ENCODE measurements around the gene DHX35.

DHX35 gene

DNA sequence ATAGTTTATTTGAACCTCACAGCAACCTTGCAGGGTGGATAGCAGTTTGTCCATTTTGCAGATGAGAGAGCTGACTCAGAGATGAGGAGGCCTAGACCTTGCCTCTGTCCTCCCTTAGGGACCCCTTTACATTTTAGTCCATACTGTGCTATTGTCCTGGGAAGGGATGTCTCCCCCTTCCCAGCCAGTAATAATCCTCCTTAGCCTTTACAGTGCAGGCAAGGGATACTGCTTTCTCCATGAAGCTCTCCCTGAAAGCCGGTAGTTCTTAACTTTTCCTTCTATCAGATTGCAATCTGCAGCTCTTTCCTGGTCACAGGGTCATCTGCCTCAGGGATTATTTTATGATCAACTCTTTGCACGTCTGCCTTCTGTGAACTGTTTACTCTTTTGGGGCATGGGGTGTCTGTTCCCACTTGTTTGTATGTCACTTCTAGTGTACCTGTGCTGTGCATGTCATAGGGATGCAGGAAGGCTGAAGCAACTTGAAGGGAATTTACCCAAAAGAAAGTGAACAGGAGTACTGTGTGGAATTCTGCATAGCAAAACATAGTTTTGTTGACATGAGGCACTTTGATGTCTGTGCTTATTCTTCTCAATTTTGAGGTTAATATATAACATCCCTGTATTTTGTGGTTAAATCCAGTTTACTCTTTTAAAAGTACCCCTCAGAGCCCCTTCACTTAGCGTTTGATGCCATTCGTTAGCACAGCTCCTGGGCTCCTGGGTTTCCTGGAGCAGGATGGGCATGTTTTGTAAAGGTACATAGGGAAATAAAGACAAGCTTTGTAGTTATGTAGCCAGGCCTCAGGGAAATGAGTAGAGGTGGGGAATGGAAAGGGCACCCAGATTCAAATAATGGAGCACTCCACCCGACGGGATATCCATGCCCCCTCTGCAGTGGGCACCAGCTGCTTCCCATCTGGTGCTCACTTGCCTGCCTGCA, 38.1 kb downstream of the DHX35 start:
- in situ Hi-C loops (cut with HindIII; ENCODE audit: low sequenced_read_pairs), result no loop called here
- TF ChIP-seq CTCF (IDR thresholded peaks at IDR 0.05; ENCODE audit: low read depth, low read length, missing control alignments), result no peak

DNA sequence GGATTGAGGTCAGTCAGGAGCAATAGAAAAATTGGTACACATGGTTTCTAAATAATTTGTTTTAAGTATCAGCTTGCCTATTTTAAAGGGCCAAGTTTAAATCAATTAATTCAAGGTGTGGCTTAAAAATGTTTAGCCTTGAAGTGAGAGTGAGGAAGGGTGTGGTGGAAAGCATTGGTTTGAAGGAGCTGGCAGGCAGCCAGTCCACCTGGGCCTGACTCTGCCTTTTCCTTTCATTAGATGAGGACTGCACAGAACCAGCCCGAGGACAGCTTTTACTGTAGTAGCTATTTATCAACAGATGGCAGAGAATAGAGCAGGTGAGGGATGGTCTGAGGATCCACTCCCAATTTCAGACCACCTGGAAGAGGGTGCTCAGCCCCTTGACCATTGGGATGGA, 42.4 kb downstream of the DHX35 start:
- H3K4me3 ChIP-seq (ENCODE audit: low read depth, low read length), result no peak overlapping the region
- TF ChIP-seq CTCF (IDR thresholded peaks at IDR 0.05; ENCODE audit: low read depth, low read length, missing control alignments), result no peak
- in situ Hi-C loops (cut with HindIII; ENCODE audit: low sequenced_read_pairs), result no loop called here
- DNase-seq (ENCODE audit: low read depth), result no peak

More for the DNA sequence above, 38.1 kb downstream of the DHX35 start:
- H3K4me3 ChIP-seq (ENCODE audit: low read depth, low read length), result no peak overlapping the region
- DNase-seq (ENCODE audit: low read depth), result no peak

DNA sequence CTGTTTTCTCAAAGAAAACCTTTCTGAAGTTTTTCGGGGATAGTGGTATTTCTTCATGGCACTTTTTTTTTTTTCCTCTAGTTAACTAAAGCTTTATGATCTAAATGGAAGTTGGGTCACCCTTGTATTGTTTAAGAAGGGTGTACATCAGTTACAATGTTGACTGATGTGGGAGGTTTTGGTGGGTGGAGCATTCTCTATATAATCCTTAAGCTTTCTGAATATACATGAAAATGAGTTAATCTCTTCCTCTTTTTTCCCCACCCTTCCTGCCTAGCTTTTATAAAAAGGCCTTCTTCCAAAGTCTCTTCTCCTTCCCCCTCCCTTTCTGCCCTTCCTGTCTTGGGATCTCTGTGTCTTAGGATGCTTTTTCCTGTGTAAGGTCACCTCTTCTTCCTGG, 47.2 kb downstream of the DHX35 start:
- TF ChIP-seq CTCF (IDR thresholded peaks at IDR 0.05; ENCODE audit: low read depth, low read length, missing control alignments), result no peak
- H3K4me3 ChIP-seq (ENCODE audit: low read depth, low read length), result no peak overlapping the region
- DNase-seq (ENCODE audit: low read depth), result no peak
- in situ Hi-C loops (cut with HindIII; ENCODE audit: low sequenced_read_pairs), result no loop called here

DNA sequence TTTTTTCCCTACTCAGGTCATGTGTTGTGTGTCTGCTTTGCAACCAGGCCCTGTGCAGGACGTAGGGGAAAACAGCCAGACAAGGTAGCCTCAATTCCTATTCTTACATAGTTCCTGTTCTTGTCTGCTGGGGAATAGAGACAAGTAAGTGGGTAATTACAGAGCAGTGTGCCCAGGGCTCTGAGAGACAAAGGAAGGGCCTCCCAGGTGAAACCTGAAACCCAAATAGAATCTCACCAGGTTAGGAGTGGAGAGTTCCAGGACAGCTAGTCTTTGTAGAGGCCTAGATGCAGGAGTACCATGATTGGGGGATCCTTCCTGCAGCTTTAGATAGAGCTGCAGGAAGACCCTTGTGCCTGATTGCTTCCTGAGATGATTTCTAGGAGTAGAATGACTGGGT, 48.4 kb downstream of the DHX35 start:
- TF ChIP-seq CTCF (IDR thresholded peaks at IDR 0.05; ENCODE audit: low read depth, low read length, missing control alignments), result no peak
- in situ Hi-C loops (cut with HindIII; ENCODE audit: low sequenced_read_pairs), result no loop called here
- no peak overlapping the region for H3K4me3 ChIP-seq (ENCODE audit: low read depth, low read length)

GRCh38 chr20:39013662-39014109, 51.5 kb downstream of the DHX35 start:
- no peak overlapping the region for H3K4me3 ChIP-seq (ENCODE audit: low read depth, low read length)
- no peak for DNase-seq (ENCODE audit: low read depth)
- in situ Hi-C loops (cut with HindIII; ENCODE audit: low sequenced_read_pairs), result no loop called here
- TF ChIP-seq CTCF (IDR thresholded peaks at IDR 0.05; ENCODE audit: low read depth, low read length, missing control alignments), result no peak

More for the DNA sequence above, 48.4 kb downstream of the DHX35 start:
- no peak for DNase-seq (ENCODE audit: low read depth)

DNA sequence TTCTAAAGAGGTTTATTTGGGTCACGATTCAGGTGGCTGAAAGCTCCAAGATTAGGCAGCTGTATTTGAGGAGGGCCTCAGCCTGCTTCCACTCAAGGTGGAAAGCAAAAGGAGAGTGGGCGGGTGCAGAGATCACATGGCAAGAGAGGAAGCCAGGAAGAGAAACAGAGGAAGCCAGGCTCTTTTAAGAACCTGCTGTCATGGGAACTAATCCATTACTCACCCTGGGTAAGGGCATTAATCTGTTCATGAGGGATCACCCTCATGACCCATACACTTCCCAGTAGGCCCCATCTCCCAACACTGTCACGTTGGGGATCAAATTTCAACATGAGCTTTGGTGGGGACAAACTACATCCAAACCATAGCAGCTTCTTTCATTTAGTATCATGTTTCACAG, 53.9 kb downstream of the DHX35 start:
- no peak for DNase-seq (ENCODE audit: low read depth)
- no peak overlapping the region for H3K4me3 ChIP-seq (ENCODE audit: low read depth, low read length)
- TF ChIP-seq CTCF (IDR thresholded peaks at IDR 0.05; ENCODE audit: low read depth, low read length, missing control alignments), result no peak
- in situ Hi-C loops (cut with HindIII; ENCODE audit: low sequenced_read_pairs), result no loop called here

Data from astrocyte of the cerebellum (primary cell).